H9 (cell line): Measurements from ENCODE around the gene RTN4R. TPM values are rescaled to one million over a fixed set of nuclear protein-coding genes. Genes with fewer than 3 reads are reported as not detected.

Source experiments
- DNase-seq: peaks from one replicate; pipeline ENCODE4 v3.0.0-alpha.2; 2017
- H2AFZ ChIP-seq: one replicate; pipeline ENCODE4 v1.6.1; 2013; ENCODE audit warnings: mild to moderate bottlenecking, low read length, control low read depth, moderate library complexity
- H2AK5ac ChIP-seq: 2 replicates; pipeline ENCODE4 v1.6.1; 2013; ENCODE audit warnings: low read length, control low read depth, mixed read lengths; ENCODE audit not compliant: insufficient read length
- H2BK120ac ChIP-seq: one replicate; pipeline ENCODE4 v1.6.1; 2013; ENCODE audit warnings: low read depth, mild to moderate bottlenecking, low read length, control low read depth, inconsistent platforms; ENCODE audit not compliant: poor library complexity, severe bottlenecking
- H2BK12ac ChIP-seq: 2 replicates; pipeline ENCODE4 v1.6.1; 2013; ENCODE audit warnings: low read length, control low read depth, mixed read lengths, low read depth; ENCODE audit not compliant: insufficient read length
- H2BK15ac ChIP-seq: 2 replicates; pipeline ENCODE4 v1.6.1; 2013; ENCODE audit warnings: low read depth, low read length, control low read depth
- H2BK20ac ChIP-seq: one replicate; pipeline ENCODE4 v1.6.1; 2013; ENCODE audit warnings: low read depth, mild to moderate bottlenecking, low read length, control low read depth, inconsistent platforms; ENCODE audit not compliant: poor library complexity, severe bottlenecking
- H2BK5ac ChIP-seq: 2 replicates; pipeline ENCODE4 v1.6.1; 2013; ENCODE audit warnings: low read length, control low read depth, mixed read lengths; ENCODE audit not compliant: insufficient read length
- H3K14ac ChIP-seq: 2 replicates; pipeline ENCODE4 v1.6.1; 2013; ENCODE audit warnings: low read length, control low read depth; ENCODE audit not compliant: insufficient read depth
- H3K18ac ChIP-seq: 2 replicates; pipeline ENCODE4 v1.6.1; 2013; ENCODE audit warnings: low read depth, mild to moderate bottlenecking, mixed read lengths, low read length, control low read depth; ENCODE audit not compliant: insufficient read length
- H3K23ac ChIP-seq: 2 replicates; pipeline ENCODE4 v1.6.1; 2013; ENCODE audit warnings: low read length, control low read depth, mixed read lengths, low read depth; ENCODE audit not compliant: insufficient read length
- H3K23me2 ChIP-seq: 2 replicates; pipeline ENCODE4 v1.6.1; 2013; ENCODE audit warnings: low read depth, mild to moderate bottlenecking, mixed read lengths, low read length, control low read depth; ENCODE audit not compliant: insufficient read length, poor library complexity, severe bottlenecking
- H3K27ac ChIP-seq: 2 replicates; pipeline ENCODE4 v1.5.1; 2013; ENCODE audit warnings: low read length, control low read depth, mixed read lengths, low read depth; ENCODE audit not compliant: insufficient read length
- H3K27me3 ChIP-seq: 2 replicates; pipeline ENCODE4 v1.6.1; 2013; ENCODE audit warnings: low read length, control low read depth, inconsistent platforms; ENCODE audit not compliant: insufficient read depth
- H3K4ac ChIP-seq: 2 replicates; pipeline ENCODE4 v1.6.1; 2013; ENCODE audit warnings: low read depth, mild to moderate bottlenecking, control low read depth, inconsistent platforms, low read length, moderate library complexity
- H3K4me1 ChIP-seq: 2 replicates; pipeline ENCODE4 v1.6.1; 2013; ENCODE audit warnings: low read length, control low read depth, inconsistent platforms; ENCODE audit not compliant: insufficient read depth
- H3K4me2 ChIP-seq: 2 replicates; pipeline ENCODE4 v1.6.1; 2013; ENCODE audit warnings: low read length, control low read depth, mixed read lengths; ENCODE audit not compliant: insufficient read length, insufficient read depth
- H3K56ac ChIP-seq: 2 replicates; pipeline ENCODE4 v1.6.1; 2013; ENCODE audit warnings: low read depth, mild to moderate bottlenecking, mixed read lengths, low read length, control low read depth; ENCODE audit not compliant: insufficient read length
- H3K79me1 ChIP-seq: 2 replicates; pipeline ENCODE4 v1.6.1; 2013; ENCODE audit warnings: low read depth, mild to moderate bottlenecking, moderate library complexity, low read length, control low read depth, inconsistent platforms; ENCODE audit not compliant: insufficient read depth, poor library complexity, severe bottlenecking
- H3K79me2 ChIP-seq: 2 replicates; pipeline ENCODE4 v1.6.1; 2013; ENCODE audit warnings: low read length, control low read depth, inconsistent platforms; ENCODE audit not compliant: insufficient read depth
- H3K9ac ChIP-seq: 2 replicates; pipeline ENCODE4 v1.6.1; 2013; ENCODE audit warnings: low read length, control low read depth, mixed read lengths; ENCODE audit not compliant: insufficient read length; ENCODE audit errors: extremely low read depth
- H3K9me3 ChIP-seq: one replicate; pipeline ENCODE4 v1.6.1; 2013; ENCODE audit warnings: low read depth, low read length, inconsistent platforms; ENCODE audit not compliant: control insufficient read depth
- H3T11ph ChIP-seq: one replicate; pipeline ENCODE4 v1.6.1; 2013; ENCODE audit warnings: mild to moderate bottlenecking, low read length, control low read depth, inconsistent platforms
- H4K20me1 ChIP-seq: one replicate; pipeline ENCODE4 v1.6.1; 2013; ENCODE audit not compliant: control insufficient read depth, insufficient read length, insufficient read depth
- H4K5ac ChIP-seq: 2 replicates; pipeline ENCODE4 v1.6.1; 2013; ENCODE audit warnings: low read depth, mild to moderate bottlenecking, mixed read lengths, low read length, control low read depth; ENCODE audit not compliant: insufficient read length
- H4K8ac ChIP-seq: replicated peaks from 2 replicates; pipeline ENCODE4 v1.6.1; 2013; ENCODE audit warnings: low read length, control low read depth, mixed read lengths, low read depth; ENCODE audit not compliant: insufficient read length
- H4K91ac ChIP-seq: 2 replicates; pipeline ENCODE4 v1.6.1; 2013; ENCODE audit warnings: low read depth, mild to moderate bottlenecking, moderate library complexity, mixed read lengths, low read length, control low read depth; ENCODE audit not compliant: insufficient read length
- H3K27ac Mint-ChIP-seq, 3 experiments: 2 replicates in 2 of 3; 3 replicates in 1 of 3; pipeline ENCODE4 v1.8.0; 2020 to 2021; ENCODE audit warnings: mixed read lengths in 3 of 3, mild to moderate bottlenecking in 1 of 3, moderate library complexity in 1 of 3
- H3K27me3 Mint-ChIP-seq: 2 replicates; pipeline ENCODE4 v1.8.0; 2021; ENCODE audit warnings: low read depth, mild to moderate bottlenecking, moderate library complexity, mixed read lengths
- H3K36me3 Mint-ChIP-seq, 3 experiments: 2 replicates in 2 of 3; 3 replicates in 1 of 3; pipeline ENCODE4 v1.8.0; 2020 to 2021; ENCODE audit warnings: low read depth in 3 of 3, mixed read lengths in 3 of 3; ENCODE audit not compliant: insufficient read depth in 1 of 3
- H3K4me1 Mint-ChIP-seq, 2 experiments: 2 replicates each; pipeline ENCODE4 v1.8.0; 2020; ENCODE audit warnings: mixed read lengths in 2 of 2
- H3K4me3 Mint-ChIP-seq, 2 experiments: 2 replicates in 1 of 2; 3 replicates in 1 of 2; pipeline ENCODE4 v1.8.0; 2020 to 2021; ENCODE audit warnings: mild to moderate bottlenecking in 2 of 2, mixed read lengths in 2 of 2, moderate library complexity in 1 of 2
- H3K9me3 Mint-ChIP-seq, 2 experiments: 2 replicates in 1 of 2; 3 replicates in 1 of 2; pipeline ENCODE4 v1.8.0; 2020; ENCODE audit warnings: mild to moderate bottlenecking in 2 of 2, mixed read lengths in 2 of 2, moderate library complexity in 1 of 2
- WGBS: extraction: QIAGEN DNeasy Blood & Tissue Kit; methylation state at CpG from one replicate; pipeline ENCODE4 v1.1.7; 2013; ENCODE audit warnings: missing lambda C conversion rate, low lambda C conversion rate, mixed read lengths; ENCODE audit not compliant: insufficient read length; ENCODE audit errors: extremely low coverage; 5-methylcytosine and 5-hydroxymethylcytosine counted together
- total RNA-seq: library from RNA; stranded (reverse); gene quantifications from 2 replicates; pipeline ENCODE4 v1.2.1, GENCODE V29; 2021
- TF ChIP-seq, protein P1 (sequence below): fragments of 200-600 bp; sonication (generic); conservative IDR thresholded peaks from 3 replicates; pipeline ENCODE4 v1.8.0; 2021; ENCODE audit warnings: antibody characterized with exemption, mild to moderate bottlenecking

RTN4R gene
- total RNA-seq, 1 experiment from 2014 or later = 19.0 TPM

- no peak overlapping the region for H2BK5ac ChIP-seq
- Mint-ChIP-seq H3K27me3 (peaks cover 2% of the 10 kb centered on the region), H3K36me3 (no peaks in the 10 kb centered on the region), H3K4me3 (no peak overlapping the region), H3K9me3 (no peaks in the 10 kb centered on the region), H3K27ac (no peak overlapping the region), H3K4me1 (0 out of 4 replicates have a peak, but pooled peaks cover 0 to 5% of the 10 kb centered on the region in 2 experiments)
- no peaks in the 10 kb centered on the region for H3K9me3 ChIP-seq
- no peak overlapping the region for H2BK15ac ChIP-seq
- WGBS = no CpG with 5 or more reads among the region's 17 CpGs
- no peak overlapping the region for H3K4ac ChIP-seq
- no peak overlapping the region for H3K23ac ChIP-seq
- H3K4me1 ChIP-seq = no peaks in the 10 kb centered on the region
- H2AK5ac ChIP-seq = no peak overlapping the region
- DNase-seq = no peak
- H4K91ac ChIP-seq = no peak overlapping the region
- H4K5ac ChIP-seq = no peak overlapping the region
- no peak overlapping the region for H3K14ac ChIP-seq
- no peaks in the 10 kb centered on the region for H3K79me2 ChIP-seq
- H3K4me2 ChIP-seq = no peak overlapping the region
- H4K8ac ChIP-seq = no peak overlapping the region
- TF ChIP-seq, protein P1, sequence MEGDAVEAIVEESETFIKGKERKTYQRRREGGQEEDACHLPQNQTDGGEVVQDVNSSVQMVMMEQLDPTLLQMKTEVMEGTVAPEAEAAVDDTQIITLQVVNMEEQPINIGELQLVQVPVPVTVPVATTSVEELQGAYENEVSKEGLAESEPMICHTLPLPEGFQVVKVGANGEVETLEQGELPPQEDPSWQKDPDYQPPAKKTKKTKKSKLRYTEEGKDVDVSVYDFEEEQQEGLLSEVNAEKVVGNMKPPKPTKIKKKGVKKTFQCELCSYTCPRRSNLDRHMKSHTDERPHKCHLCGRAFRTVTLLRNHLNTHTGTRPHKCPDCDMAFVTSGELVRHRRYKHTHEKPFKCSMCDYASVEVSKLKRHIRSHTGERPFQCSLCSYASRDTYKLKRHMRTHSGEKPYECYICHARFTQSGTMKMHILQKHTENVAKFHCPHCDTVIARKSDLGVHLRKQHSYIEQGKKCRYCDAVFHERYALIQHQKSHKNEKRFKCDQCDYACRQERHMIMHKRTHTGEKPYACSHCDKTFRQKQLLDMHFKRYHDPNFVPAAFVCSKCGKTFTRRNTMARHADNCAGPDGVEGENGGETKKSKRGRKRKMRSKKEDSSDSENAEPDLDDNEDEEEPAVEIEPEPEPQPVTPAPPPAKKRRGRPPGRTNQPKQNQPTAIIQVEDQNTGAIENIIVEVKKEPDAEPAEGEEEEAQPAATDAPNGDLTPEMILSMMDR = no peak
- H2AFZ ChIP-seq = no peak overlapping the region
- H3K56ac ChIP-seq = no peak overlapping the region
- H3K23me2 ChIP-seq = no peaks in the 10 kb centered on the region
- H2BK20ac ChIP-seq = no peak overlapping the region
- H2BK120ac ChIP-seq = no peak overlapping the region
- H4K20me1 ChIP-seq = no peaks in the 10 kb centered on the region
- no peaks in the 10 kb centered on the region for H3K79me1 ChIP-seq
- H2BK12ac ChIP-seq = no peak overlapping the region
- no peak overlapping the region for H3T11ph ChIP-seq
- H3K27ac ChIP-seq = no peak overlapping the region
- H3K18ac ChIP-seq = no peak overlapping the region
- H3K27me3 ChIP-seq = no peaks in the 10 kb centered on the region
- no peak overlapping the region for H3K9ac ChIP-seq
Observed at GRCh38 chr22:20193761-20194494, 74.2 kb downstream of the RTN4R start.
